Mucosa of rectum (tissue), 2 donors: Measurements from ENCODE around the gene CYBRD1.
A peak's percentile ranks its signal among the peaks of the same experiment; 100 is the strongest.

Source experiments
- H3K27ac ChIP-seq, 2 donors: one replicate each; pipeline ENCODE4 v1.7.0; 2013; ENCODE audit warnings: inconsistent platforms in 2 of 2, low read depth in 2 of 2, low read length in 2 of 2
- H3K27me3 ChIP-seq, 2 donors: one replicate each; pipeline ENCODE4 v1.7.0; 2013; ENCODE audit warnings: low read length in 2 of 2; ENCODE audit not compliant: control insufficient read depth in 2 of 2, insufficient read depth in 2 of 2
- H3K36me3 ChIP-seq, 2 donors: one replicate each; pipeline ENCODE4 v1.7.0; 2013; ENCODE audit warnings: low read length in 2 of 2; ENCODE audit not compliant: control insufficient read depth in 2 of 2, insufficient read depth in 2 of 2
- H3K4me1 ChIP-seq, 2 donors: one replicate each; pipeline ENCODE4 v1.7.0; 2013; ENCODE audit warnings: low read length in 2 of 2, mild to moderate bottlenecking in 1 of 2; ENCODE audit not compliant: control insufficient read depth in 2 of 2, insufficient read depth in 2 of 2
- H3K4me3 ChIP-seq, 2 donors: one replicate each; pipeline ENCODE4 v1.7.0; 2013; ENCODE audit warnings: low read length in 2 of 2
- H3K9ac ChIP-seq, 2 donors: one replicate each; pipeline ENCODE4 v1.7.0; 2013; ENCODE audit warnings: low read length in 2 of 2, low read depth in 1 of 2, mild to moderate bottlenecking in 1 of 2
- H3K9me3 ChIP-seq, 2 donors: one replicate each; pipeline ENCODE4 v1.7.0; 2013; ENCODE audit warnings: low read length in 2 of 2; ENCODE audit not compliant: control insufficient read depth in 2 of 2
- donor health status: healthy.
- donor health status: Normal muscosa, but diverticular disease.

CYBRD1 gene

GRCh38 chr2:171547720-171548119 is 25.4 kb downstream of the CYBRD1 start:
- H3K36me3 ChIP-seq, result no peaks in the 10 kb centered on the region
- H3K9ac ChIP-seq, result no peak overlapping the region
- no peaks in the 10 kb centered on the region for H3K27me3 ChIP-seq
- no peaks in the 10 kb centered on the region for H3K9me3 ChIP-seq
- no peaks in the 10 kb centered on the region for H3K4me1 ChIP-seq
- no peak overlapping the region for H3K27ac ChIP-seq
- H3K4me3 ChIP-seq, result no peak overlapping the region

- Histone ChIP-seq H3K27me3 (no peaks in the 10 kb centered on the region), H3K4me3 (no peak overlapping the region), H3K9ac (no peak overlapping the region), H3K9me3 (no peaks in the 10 kb centered on the region), H3K4me1 (no peaks in the 10 kb centered on the region), H3K27ac (no peak overlapping the region), H3K36me3 (no peaks in the 10 kb centered on the region)
These were observed 28.3 kb downstream of the CYBRD1 start for GRCh38 chr2:171550613-171551012.

GRCh38 chr2:171551836-171552235 is 29.6 kb downstream of the CYBRD1 start:
- H3K9ac ChIP-seq, result no peak overlapping the region
- no peak overlapping the region for H3K4me3 ChIP-seq
- H3K27me3 ChIP-seq, result no peaks in the 10 kb centered on the region
- H3K27ac ChIP-seq, result no peak overlapping the region
- no peaks in the 10 kb centered on the region for H3K36me3 ChIP-seq
- no peaks in the 10 kb centered on the region for H3K9me3 ChIP-seq
- no peaks in the 10 kb centered on the region for H3K4me1 ChIP-seq

GRCh38 chr2:171553236-171553635 is 31.0 kb downstream of the CYBRD1 start:
- Histone ChIP-seq H3K27me3 (no peaks in the 10 kb centered on the region), H3K4me1 (no peaks in the 10 kb centered on the region), H3K36me3 (no peaks in the 10 kb centered on the region), H3K9me3 (no peaks in the 10 kb centered on the region), H3K9ac (no peak overlapping the region), H3K4me3 (no peak overlapping the region), H3K27ac (no peak overlapping the region)

GRCh38 chr2:171553858-171554257 is 31.6 kb downstream of the CYBRD1 start:
- H3K9ac ChIP-seq, result no peak overlapping the region
- no peak overlapping the region for H3K27ac ChIP-seq
- H3K27me3 ChIP-seq, result no peaks in the 10 kb centered on the region
- peak overlapping the region in 1 of 2 donors; percentile 22 for H3K4me3 ChIP-seq
- H3K4me1 ChIP-seq, result no peaks in the 10 kb centered on the region
- H3K36me3 ChIP-seq, result no peaks in the 10 kb centered on the region
- no peaks in the 10 kb centered on the region for H3K9me3 ChIP-seq

- Histone ChIP-seq H3K9ac (no peak overlapping the region), H3K36me3 (no peaks in the 10 kb centered on the region), H3K4me1 (no peaks in the 10 kb centered on the region), H3K4me3 (no peak overlapping the region), H3K9me3 (no peaks in the 10 kb centered on the region), H3K27ac (no peak overlapping the region), H3K27me3 (no peaks in the 10 kb centered on the region)
These were observed 32.8 kb downstream of the CYBRD1 start for GRCh38 chr2:171554991-171555615.

GRCh38 chr2:171557363-171557762 is 35.1 kb downstream of the CYBRD1 start:
- Histone ChIP-seq H3K27me3 (no peaks in the 10 kb centered on the region), H3K9ac (no peak overlapping the region), H3K4me1 (no peaks in the 10 kb centered on the region), H3K27ac (no peak overlapping the region), H3K36me3 (no peaks in the 10 kb centered on the region), H3K4me3 (no peak overlapping the region), H3K9me3 (no peaks in the 10 kb centered on the region)

- Histone ChIP-seq H3K4me3 (no peak overlapping the region), H3K27ac (no peak overlapping the region), H3K27me3 (no peaks in the 10 kb centered on the region), H3K9me3 (no peaks in the 10 kb centered on the region), H3K9ac (no peak overlapping the region), H3K4me1 (no peaks in the 10 kb centered on the region), H3K36me3 (no peaks in the 10 kb centered on the region)
These were observed 41.0 kb downstream of the CYBRD1 start for GRCh38 chr2:171563301-171563700.

GRCh38 chr2:171564463-171564862 is 42.2 kb downstream of the CYBRD1 start:
- Histone ChIP-seq H3K9me3 (no peaks in the 10 kb centered on the region), H3K4me3 (no peak overlapping the region), H3K9ac (no peak overlapping the region), H3K27ac (no peak overlapping the region), H3K27me3 (no peaks in the 10 kb centered on the region), H3K4me1 (no peaks in the 10 kb centered on the region), H3K36me3 (no peaks in the 10 kb centered on the region)

GRCh38 chr2:171566057-171566456 is 43.8 kb downstream of the CYBRD1 start:
- Histone ChIP-seq H3K4me1 (no peaks in the 10 kb centered on the region), H3K36me3 (no peaks in the 10 kb centered on the region), H3K9ac (no peak overlapping the region), H3K27ac (no peak overlapping the region), H3K27me3 (no peaks in the 10 kb centered on the region), H3K4me3 (no peak overlapping the region), H3K9me3 (no peaks in the 10 kb centered on the region)

GRCh38 chr2:171566753-171567152 is 44.5 kb downstream of the CYBRD1 start:
- H3K27me3 ChIP-seq, result peaks cover 0 to under 1% of the 10 kb centered on the region in 2 donors
- H3K9me3 ChIP-seq, result no peaks in the 10 kb centered on the region
- no peaks in the 10 kb centered on the region for H3K36me3 ChIP-seq
- no peaks in the 10 kb centered on the region for H3K4me1 ChIP-seq
- no peak overlapping the region for H3K27ac ChIP-seq
- H3K4me3 ChIP-seq, result no peak overlapping the region
- H3K9ac ChIP-seq, result no peak overlapping the region
